Effector CD8-positive, alpha-beta T cell (primary cell): ENCODE measurements around the gene LIMK2.
"Not testable (repeated sequence)": the region's sequence is repeated elsewhere in the genome, so short reads cannot be mapped to it uniquely, and the experiment has no call there.

Source experiments
- DNase-seq: peaks from one replicate; lab custom pipeline; 2025; lab: John Stamatoyannopoulos, UW
- total RNA-seq, 4 experiments: gene quantifications; one replicate each; lab custom pipeline; 2026; lab: John Stamatoyannopoulos, UW

Gene LIMK2
- total RNA-seq, result 24.4 to 39.0 (median 30.7) reads per million in 4 experiments

DNA sequence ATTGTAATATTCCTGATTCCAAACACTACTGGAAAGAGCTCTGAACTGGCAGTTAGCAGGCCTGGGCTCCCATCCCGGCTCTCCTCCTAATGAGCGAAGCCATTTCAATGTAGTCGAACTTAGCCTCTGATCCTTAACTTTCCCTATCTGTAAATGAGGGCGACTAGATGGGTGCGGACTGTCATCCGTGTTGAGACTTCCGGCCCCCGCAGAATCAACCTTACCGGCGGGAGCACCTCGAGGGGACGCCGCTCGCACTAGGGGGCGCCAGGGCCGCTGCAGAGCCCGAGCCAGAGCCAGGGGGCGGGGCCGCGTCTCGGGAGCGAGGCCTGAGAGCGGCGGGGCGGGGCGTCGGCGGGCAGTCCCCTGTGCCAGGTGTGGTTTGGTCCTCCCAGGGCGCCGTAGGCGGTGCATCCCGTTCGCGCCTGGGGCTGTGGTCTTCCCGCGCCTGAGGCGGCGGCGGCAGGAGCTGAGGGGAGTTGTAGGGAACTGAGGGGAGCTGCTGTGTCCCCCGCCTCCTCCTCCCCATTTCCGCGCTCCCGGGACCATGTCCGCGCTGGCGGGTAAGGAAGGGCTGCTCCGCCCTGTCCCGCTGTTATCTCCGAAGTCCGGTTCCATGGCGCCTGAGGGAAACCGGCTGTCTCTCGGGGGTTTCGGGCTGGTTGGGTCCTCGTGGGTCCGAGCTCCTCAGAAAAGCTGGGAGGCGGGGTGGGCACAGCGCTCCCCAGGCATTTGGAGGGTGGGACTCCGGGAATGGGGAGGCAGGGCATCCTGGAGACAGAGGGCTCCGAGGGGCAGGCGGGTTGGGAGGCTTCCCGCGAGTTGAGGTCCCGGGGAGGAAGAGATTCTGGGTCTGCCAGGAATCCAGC, at the start of gene LIMK2:
Gene LIMK2 (plus strand): TSS at position 437 of the 869 bp plus-strand sequence. CDS start 111 bp downstream, at position 548.
- peak; percentile 95 for DNase-seq

DNA sequence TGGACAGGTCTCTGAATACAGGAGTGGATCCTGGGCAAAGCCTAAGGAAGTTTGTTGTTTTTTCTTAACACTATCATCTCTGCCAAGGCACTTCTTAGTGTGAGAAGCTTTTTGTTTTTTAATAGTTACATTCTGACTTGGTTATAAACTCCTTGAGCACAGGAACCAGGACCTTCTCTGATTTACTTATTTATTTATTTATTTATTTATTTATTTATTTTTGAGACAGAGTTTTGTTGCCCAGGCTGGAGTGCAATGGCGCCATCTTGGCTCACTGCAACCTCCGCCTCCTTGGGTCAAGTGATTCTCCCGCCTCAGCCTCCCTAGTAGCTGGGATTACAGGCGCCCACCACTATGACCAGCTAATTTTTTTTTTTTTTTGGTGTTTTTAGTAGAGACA, 41.1 kb upstream of the LIMK2 start:
- DNase-seq, result no peak

DNA sequence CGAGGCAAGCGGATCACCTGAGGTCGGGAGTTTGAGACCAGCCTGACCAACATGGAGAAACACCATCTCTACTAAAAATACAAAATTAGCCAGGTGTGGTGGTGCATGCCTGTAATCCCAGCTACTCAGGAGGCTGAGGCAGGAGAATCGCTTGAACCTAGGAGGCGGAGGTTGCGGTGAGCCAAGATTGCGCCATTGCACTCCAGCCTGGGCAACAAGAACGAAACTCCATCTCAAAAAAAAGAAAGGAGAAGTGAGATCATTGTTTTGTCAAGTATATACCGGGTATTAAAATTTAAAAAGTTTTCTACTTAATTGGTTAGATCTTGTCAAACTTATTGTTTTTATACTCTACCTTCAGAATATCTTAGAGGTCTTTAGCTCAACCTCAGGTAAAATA, 40.4 kb upstream of the LIMK2 start:
- not testable (repeated sequence) for DNase-seq

DNA sequence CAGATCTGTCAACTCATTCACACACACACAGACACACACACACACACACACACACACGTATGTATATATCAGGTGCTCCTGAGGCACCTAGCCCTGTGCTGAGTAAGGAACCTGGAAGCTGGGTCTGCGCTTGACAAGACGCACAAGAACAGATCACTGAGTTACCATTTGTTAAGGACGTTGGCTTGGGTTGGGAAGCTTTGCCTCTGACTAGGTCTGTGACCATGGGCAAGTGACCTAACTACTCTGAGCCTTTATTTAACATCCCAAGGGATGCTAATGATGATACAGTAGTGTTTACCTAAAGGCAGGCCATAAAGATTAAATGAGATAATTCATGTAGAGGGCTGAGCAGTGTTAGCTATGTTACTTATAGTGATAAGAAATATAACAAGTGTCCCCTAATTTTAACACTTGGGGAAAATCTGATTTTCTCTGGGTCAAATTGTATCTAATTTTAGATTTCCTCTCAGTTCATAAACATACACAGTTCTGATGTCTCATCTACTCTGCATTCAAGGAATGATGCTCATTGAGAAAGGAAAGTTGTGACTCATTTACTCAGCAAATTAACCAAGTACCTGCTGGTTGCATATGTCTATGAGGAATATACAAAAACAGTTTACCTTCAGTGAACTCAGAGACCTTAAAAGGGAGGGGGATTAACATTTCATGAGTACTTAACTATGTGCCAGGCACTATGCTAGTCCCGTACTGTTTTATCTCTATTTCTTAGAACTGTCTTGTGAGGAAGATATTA, 38.5 kb upstream of the LIMK2 start:
- DNase-seq, result no peak

DNA sequence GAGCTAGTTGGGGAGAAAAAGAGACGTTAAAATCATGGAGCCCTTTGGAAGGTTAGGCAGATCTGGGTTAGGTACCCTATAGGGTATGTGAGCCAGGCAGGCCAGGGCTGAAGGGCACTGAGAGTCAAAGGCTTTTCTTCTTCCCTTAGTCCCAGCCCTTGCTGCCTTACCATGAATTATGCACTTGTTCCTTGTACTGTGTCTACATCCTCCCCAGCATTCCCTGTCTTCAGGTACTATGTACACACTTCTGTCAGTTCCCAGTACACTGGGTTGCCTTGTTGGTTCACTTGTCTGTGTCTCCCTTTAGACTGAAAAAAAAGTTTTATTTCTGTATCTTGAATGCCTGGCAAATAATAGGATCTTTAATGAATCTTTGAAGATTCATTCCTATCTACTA, 35.2 kb upstream of the LIMK2 start:
- DNase-seq, result no peak

DNA sequence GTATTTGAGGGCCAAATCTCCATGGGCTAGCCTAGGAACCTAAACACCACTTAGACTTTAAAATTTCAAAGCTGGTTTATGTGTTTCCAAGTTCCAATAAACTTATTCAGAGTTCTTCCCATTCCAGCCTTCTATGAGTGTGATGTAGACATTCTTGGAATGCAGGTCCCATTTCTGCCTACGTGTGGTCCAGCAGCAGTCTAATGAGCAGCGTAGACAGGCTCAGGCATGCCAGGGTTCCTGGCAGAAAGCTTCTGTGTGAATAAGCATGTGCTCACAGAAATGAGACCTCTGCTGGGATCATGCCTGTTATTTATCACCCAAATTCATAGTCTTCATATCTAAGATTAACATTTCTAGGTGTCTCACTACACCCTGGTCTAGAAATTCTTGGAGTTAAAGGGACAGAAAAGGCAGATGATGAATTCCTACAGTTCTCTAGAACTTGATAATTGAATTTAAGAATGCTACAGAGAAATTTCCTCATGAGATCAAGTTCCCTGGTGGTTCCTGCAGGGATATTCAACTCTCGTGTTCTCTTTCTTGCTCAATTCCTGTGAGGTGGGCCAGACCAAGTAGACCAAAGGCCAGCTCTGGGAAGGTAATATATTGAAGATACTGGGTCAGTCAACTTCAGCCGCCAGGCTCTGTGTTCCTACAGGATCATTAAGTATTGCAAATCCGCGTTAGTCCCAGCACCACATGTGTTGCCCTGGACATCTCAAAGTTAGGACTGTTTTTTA, 34.5 kb upstream of the LIMK2 start:
- DNase-seq, result no peak

DNA sequence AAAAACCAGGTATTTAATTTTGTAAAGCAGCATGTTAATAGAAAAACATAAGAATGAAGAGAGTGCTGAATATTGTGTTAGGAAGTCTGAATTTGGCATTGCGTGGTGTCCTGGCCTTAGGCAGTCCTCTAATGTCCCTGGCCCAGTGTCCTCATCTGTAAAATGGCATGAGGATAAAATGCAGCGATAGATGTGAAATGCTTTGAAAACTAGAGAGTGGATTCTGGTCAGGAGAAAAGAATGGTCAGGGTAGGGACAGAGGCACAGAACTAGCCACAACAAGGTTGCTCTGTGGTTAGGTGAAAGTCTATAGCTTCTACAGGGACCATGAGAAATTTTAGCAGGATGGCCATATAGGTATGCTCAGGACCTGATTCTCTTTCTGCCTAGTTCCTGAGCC, 33.2 kb upstream of the LIMK2 start:
- no peak for DNase-seq

DNA sequence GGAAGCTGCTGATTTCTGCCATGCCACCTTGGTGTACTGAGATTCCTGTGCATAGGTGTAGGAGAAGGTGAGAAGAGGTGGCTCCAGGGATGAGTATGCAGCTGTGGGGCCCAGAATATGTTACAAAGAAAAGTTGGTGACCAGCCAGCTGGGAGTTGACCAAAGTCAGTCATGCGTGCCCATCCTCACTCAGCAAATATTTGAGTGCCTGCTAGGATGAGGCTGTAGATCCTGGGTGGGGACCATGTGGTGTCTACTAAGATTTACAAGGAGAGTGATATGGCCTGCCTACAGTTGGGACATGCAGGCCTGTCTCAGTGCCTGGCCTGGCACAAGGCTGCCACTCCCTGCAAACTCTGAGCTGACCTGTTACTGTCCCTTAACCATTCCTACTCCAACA, 32.8 kb upstream of the LIMK2 start:
- DNase-seq, result no peak

DNA sequence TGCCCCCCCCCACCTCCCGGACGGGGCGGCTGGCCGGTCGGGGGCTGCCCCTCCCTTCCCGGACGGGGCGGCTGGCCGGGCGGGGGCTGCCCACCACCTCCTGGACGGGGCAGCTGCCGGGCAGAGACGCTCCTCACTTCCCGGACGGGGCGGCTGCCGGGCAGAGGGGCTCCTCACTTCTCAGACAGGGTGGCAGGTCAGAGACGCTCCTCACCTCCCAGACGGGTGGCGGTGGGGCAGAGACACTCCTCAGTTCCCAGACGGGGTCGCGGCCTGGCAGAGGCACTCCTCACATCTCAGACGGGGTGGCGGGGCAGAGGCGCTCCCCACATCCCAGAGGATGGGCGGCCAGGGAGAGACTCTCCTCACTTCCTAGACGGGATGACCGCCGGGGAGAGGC, 28.1 kb upstream of the LIMK2 start:
- no peak for DNase-seq

DNA sequence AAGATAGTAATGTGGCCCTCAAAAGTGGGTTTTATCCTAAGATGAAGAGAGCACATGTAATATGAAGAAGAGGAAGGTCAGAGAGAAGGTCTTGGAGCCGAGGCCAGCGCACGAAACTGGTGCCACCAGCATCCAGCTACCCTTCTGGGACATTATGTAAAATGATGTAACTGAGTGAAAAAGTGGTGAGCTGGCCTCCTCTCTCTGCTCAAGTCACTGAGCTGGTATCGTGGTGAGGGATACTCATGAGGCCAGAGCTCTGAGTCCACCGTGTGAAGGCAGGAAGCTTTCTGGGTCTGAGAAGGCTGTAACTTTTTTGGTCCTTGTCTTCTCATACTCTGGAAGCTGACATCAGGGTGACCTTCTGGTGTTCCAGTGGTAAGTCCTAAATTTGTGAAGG, 27.0 kb upstream of the LIMK2 start:
- DNase-seq, result no peak

DNA sequence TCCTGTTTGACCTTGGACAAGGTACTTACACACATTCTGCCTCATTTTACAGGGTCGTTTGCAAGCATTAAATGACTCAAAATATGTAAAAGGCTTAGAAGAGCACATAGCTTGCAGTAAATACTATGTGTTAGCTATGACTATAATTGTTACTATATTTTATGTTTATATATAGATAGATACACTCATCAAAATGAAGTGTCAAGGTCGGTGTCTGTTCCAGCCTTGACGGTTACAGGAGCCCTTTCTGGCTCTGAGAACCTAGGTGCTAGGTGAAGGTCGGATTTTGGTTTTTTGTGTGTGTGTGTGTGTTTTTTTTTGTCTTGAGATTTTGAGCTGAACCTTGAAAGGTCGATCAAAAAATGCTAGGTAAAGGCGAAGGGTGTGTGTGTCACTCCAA, 24.5 kb upstream of the LIMK2 start:
- DNase-seq, result no peak

DNA sequence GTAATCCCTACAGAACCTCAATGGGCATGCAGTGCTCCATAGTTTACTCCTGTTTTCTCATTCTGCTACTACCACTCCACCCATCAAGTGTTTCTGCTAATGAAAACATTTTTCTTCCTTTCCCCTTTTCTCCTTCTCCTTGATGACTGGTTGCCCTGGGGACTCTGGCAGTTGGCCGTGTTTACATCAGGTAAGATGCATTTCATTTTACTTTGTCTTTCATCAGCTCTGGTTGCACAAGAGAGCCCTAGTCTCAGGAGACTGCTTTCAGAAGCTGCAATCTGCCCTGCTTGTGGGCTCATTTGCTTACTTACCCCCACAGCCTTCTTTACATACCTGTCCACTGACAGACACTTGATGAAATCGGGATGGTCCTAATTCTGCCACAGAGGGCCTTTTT, 19.6 kb upstream of the LIMK2 start:
- no peak for DNase-seq

DNA sequence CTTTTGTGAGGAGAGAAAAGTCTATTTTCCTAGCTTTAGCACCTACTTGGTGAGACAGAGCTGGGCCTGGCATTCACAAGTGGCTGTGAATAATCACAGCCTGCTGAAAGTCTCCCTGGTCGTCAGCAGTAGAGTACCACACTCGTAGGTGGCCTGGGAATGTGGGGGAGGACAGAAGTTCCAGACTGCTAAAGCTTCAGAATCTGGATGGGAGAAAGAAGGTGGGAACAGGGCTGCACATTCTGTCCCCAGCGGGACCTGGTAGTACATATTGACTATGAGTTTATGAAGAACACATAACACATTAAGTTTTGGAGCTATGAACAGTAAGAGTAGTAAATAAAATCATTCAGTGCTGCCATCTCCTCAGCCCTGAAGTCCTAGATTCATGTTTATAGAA, 19.0 kb upstream of the LIMK2 start:
- no peak for DNase-seq

DNA sequence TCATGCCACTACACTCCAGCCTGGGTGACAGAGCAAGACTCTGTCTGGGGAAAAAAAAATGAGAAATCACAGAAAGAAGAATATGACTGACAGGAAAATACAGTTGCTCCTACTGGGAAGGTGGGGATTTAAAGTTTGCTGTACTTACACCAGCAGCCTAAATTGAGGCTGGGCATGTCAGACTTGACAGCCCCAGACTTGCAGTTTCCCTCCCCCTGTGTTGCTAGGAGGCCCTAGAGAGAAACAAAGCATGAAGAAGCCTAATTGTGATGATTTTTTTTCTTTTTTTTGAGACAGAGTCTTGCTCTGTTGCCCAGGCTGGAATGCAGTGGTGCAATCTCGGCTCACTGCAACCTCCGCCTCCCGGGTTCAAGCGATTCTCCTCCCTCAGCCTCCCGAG, 17.4 kb upstream of the LIMK2 start:
- not testable (repeated sequence) for DNase-seq

DNA sequence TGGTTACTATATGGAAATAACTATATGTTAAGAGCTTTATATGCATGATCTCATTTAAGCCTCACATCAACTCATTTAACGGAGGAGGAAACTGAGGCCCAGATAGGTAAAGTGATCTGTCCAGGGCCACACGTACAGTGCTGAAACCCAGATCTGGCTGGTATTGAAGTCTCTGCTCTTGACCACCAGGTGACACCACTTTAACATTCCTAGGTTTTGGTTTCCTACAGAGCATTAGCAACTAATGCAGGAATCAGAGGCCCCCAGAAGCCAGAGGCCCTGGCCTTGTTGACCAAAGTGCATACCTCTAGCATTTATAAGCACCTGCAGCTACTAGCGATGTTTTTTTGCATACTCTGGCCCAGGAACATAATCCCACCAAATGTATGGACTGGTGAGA, 12.9 kb upstream of the LIMK2 start:
- DNase-seq, result no peak

DNA sequence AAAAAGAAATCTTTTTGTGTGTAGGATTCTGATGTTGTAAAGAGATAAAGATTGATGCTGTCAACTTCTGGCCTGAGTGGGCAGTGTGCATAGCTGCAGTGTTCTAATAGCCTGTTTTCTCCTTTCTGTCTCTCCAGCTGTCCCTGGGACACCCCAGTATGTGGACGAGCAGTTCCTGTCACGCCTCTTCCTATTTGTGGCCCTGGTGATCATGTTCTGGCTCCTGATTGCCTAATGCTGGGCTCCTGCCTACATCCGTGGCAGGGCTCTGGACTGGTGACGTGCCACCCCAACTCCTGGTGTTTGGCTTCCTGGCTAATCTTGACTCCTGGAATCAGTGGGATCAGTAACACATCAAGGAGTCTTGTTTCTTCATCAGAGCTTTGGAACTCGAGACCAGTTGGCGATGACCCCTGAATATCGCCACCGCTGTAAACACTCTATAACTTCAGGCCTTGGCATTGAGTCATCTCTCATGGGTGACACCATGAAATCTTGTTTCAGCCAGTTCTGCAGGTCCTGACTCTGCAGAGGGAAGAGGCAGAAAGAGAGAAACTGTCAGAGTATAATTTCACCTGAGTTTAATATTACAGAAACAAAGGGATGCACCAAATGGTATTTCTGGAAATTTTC, 7.6 kb upstream of the LIMK2 start:
- not testable (repeated sequence) for DNase-seq

DNA sequence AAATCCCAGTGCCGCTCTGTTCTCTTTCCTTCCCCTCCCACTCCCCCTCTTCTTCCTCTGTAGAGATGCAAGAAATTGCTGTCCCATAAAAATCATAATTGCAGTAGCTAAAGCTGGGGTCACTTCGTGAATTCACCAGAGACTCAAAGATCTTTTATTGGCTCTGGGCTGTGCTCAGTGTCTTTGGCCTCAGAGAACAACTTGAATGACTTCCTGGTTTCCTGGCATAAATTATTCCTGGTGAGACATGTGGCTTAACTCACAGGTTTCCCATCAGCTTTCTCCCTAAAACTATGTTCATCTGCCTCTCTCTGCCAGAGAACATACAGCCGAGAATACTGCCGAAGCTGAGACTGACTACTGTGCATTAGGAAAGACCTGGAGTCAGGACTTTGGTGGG, 7.0 kb upstream of the LIMK2 start:
- DNase-seq, result not testable (repeated sequence)

DNA sequence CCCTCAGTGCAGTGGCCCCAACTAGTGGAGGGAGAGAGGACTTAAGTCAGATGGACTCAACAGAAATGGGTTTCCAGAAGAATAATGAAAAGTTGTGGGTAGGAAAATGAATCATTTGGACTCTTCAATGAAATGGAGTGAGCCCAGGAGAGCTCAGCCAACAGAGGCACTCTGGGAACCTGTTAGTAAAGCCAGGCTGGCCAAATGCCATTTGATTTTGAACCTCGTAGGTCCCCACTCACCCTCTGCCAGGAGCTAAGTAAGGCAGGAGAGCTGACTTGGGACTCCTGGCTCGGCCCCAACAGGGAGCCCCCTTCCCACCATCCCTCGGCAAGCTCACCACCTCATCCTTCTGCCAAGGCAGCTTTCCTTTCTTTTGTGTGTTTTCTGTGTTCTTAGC, 5.6 kb upstream of the LIMK2 start:
- not testable (repeated sequence) for DNase-seq

DNA sequence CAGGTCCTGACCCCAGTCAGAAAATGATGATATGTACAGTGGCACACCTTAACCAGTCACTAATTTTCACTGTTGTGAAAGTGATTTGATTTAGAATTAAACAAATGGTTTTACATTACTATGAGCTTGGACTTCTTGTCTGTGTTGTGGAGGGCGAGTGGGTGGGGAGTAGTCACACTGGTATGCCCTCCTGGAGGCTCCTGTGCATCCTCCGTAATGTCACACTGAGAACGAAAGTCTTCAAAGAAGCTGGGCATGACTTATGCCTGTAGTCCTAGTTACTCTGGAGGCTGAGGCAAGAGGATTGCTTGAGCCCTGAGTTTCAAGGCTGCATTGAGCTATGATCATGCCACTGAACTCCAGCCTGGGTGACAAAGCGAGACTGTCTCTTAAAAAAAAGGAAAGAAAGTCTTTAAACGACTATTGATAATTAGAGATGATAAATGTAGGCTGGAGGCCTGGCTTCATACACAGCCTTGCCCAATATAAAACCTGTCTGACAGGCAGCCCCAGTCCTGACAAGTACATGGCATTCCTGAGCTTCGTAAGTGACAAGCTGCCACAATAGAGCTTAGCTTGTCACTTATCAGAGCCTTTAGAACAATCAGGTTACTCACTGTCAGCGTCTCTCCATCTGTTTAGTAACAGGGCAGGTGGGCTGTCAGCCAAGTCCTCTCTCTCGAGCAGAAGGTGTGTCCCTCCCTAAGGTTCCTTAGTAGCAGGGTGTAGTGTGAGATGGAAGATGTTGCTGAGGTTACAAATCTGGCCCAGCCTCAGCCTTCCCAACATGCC, 5.0 kb upstream of the LIMK2 start:
- DNase-seq, result no peak

DNA sequence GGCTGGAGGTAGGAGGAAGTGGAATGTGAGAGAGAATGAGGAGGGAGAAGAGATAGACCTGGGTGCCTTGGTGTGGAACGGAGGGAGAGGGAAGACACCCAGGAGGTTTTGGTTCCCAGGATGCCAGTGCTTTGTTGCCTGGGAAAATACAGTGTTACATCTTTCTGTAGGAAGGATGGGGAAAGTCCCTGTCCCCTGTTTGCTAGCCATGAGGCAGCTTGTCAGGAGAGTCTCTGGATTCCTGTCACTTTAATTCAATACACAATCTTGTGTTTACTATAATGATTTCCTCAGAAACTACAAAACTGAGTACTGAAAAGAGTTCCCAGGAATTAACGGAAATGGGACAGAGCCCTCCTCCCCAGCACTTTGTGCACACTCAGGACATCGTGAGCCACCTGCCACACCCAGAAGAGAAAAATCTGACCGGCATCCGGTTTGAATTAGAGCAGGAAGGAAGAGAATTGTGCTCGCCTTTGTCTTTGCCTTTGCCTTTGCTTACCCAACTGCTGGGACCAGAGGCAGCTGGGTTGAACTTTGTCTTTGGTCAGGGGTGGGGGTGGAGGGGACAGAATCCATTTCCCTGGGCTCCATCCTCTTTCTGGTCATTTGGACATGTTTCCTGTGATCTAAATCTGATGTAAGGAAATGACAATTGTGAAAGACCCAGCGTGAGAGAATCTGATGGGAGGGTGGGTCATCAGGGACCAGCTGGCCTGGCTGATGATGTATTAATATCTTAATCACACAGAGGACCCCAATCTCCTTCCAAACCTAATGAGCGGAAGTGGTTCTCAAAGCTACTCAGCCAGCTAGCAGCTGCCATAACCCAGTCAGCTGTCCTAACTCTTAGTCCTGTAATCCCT, 1.3 kb upstream of the LIMK2 start:
- DNase-seq, result no peak
